Psoas muscle (tissue), 8 donors: ENCODE measurements around the gene SYVN1. TPM values are rescaled to one million over a fixed set of nuclear protein-coding genes. Genes with fewer than 3 reads are reported as not detected.

ENCODE experiments used
- ATAC-seq, 4 donors: fragments of 200-7000 bp; cut with Tn5 transposase; one replicate each; pipeline ENCODE4 v1.9.1; 2020; ENCODE audit warnings: moderate library complexity in 3 of 4, mild to moderate bottlenecking in 2 of 4
- DNase-seq, 2 donors: peaks; one replicate each; pipeline ENCODE4 v3.0.0-alpha.2; 2020
- H3K27ac ChIP-seq: fragments of 200-600 bp; one replicate; pipeline ENCODE4 v1.8.0; 2022
- H3K27me3 ChIP-seq, 3 donors: fragments of 200-600 bp in 1 of 3; one replicate each; pipeline versions ENCODE4 v1.6.1 to v1.8.0; 2013 to 2022; ENCODE audit warnings: low read length in 2 of 3, mild to moderate bottlenecking in 2 of 3, moderate library complexity in 1 of 3; ENCODE audit not compliant: insufficient read depth in 3 of 3
- H3K36me3 ChIP-seq, 2 donors: fragments of 200-600 bp in 1 of 2; one replicate each; pipeline versions ENCODE4 v1.6.1 to v1.8.0; 2013 to 2022; ENCODE audit warnings: low read depth in 1 of 2, mild to moderate bottlenecking in 1 of 2, moderate library complexity in 1 of 2; ENCODE audit not compliant: insufficient read depth in 1 of 2
- H3K4me1 ChIP-seq: fragments of 200-600 bp; one replicate; pipeline ENCODE4 v1.8.0; 2022
- H3K4me3 ChIP-seq: fragments of 200-600 bp; one replicate; pipeline ENCODE4 v1.8.0; 2022; ENCODE audit warnings: mild to moderate bottlenecking
- H3K9me3 ChIP-seq: fragments of 200-600 bp; one replicate; pipeline ENCODE4 v1.8.0; 2022
- WGBS, 3 donors: extraction: QIAGEN DNeasy Blood & Tissue Kit; methylation state at CpG; one replicate each; pipeline versions ENCODE4 v1.1.6 to v1.1.7; 2013; 5-methylcytosine and 5-hydroxymethylcytosine counted together
- intact Hi-C, 2 donors: fragments of 100-400 bp; cut with DNase I; formaldehyde crosslinking; loops; one replicate each; pipeline versions ENCODE4 v1.11.0 to v1.14.2; 2022
- polyA plus RNA-seq, 3 donors: library from polyadenylated mRNA; stranded (reverse); fragments of 200-250 nt; gene quantifications; one replicate each; pipeline ENCODE4 v1.2.3, GENCODE V29; 2013
- total RNA-seq, 4 donors: library from RNA; stranded (reverse); fragmentation: NEBNext Ultra II Directional in 2 of 4; extraction: Animal tissue kit (Norgen Biotek cat#: 25700) in 2 of 4; gene quantifications; one replicate each; pipeline versions ENCODE4 v1.2.1 to v1.2.4, GENCODE V29; 2021 to 2023
- TF ChIP-seq, protein P1 (sequence below): fragments of 200-600 bp; IDR thresholded peaks from one replicate; pipeline ENCODE4 v1.8.0; 2022; ENCODE audit warnings: antibody characterized with exemption
- donor health status: healthy with polysubstance abuse.
- donor health status: DM: no; HTN: no; CAD: no; lungs with moderate emphysema.
- donor health status: Bipolar disorder and iron deficiency.
- donor health status: healthy.
- donor health status: DM: yes; HTN: yes; CAD: no.
- donor health status: DM: no; HTN: no; CAD: no.
- donor health status: DM: no; HTN: no; CAD: no.
- donor health status: DM: yes; HTN: yes; CAD: no.

SYVN1 gene
- total and polyA plus RNA-seq, 7 donors, result 20.2 to 56.1 (median 29.3) TPM

DNA sequence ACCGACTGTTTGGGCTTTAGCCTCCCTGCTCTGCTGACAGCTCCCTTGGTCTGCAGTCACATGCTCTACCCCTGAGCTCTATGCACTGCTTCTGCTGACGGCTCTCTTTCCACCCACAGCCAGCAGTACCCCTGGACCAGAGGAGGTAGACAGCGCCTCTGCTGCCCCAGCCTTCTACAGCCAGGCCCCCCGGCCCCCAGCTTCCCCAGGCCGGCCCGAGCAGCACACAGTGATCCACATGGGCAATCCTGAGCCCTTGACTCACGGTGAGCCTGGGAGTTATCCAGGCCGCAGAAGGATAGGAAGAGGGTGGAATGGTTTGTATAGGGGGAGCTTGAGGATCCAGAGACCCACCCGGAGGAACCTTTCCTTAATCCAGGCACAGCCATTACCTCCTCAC is 47.5 kb downstream of the SYVN1 start:
- peaks cover 3 to 50% of the 10 kb centered on the region in 2 donors for H3K36me3 ChIP-seq
- TF ChIP-seq, protein P1, sequence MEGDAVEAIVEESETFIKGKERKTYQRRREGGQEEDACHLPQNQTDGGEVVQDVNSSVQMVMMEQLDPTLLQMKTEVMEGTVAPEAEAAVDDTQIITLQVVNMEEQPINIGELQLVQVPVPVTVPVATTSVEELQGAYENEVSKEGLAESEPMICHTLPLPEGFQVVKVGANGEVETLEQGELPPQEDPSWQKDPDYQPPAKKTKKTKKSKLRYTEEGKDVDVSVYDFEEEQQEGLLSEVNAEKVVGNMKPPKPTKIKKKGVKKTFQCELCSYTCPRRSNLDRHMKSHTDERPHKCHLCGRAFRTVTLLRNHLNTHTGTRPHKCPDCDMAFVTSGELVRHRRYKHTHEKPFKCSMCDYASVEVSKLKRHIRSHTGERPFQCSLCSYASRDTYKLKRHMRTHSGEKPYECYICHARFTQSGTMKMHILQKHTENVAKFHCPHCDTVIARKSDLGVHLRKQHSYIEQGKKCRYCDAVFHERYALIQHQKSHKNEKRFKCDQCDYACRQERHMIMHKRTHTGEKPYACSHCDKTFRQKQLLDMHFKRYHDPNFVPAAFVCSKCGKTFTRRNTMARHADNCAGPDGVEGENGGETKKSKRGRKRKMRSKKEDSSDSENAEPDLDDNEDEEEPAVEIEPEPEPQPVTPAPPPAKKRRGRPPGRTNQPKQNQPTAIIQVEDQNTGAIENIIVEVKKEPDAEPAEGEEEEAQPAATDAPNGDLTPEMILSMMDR, result no peak
- WGBS, 3 donors, result 88 to 91% (median 90%) methylated on average over 9 of the region's 9 CpGs
- DNase-seq, result no peak
- intact Hi-C loops, result no loop called here
- ATAC-seq, result no peak
- H3K27ac ChIP-seq, result no peak overlapping the region
- H3K4me3 ChIP-seq, result no peak overlapping the region
- peaks cover 23% of the 10 kb centered on the region for H3K4me1 ChIP-seq
- H3K9me3 ChIP-seq, result no peaks in the 10 kb centered on the region
- H3K27me3 ChIP-seq, result no peaks in the 10 kb centered on the region

DNA sequence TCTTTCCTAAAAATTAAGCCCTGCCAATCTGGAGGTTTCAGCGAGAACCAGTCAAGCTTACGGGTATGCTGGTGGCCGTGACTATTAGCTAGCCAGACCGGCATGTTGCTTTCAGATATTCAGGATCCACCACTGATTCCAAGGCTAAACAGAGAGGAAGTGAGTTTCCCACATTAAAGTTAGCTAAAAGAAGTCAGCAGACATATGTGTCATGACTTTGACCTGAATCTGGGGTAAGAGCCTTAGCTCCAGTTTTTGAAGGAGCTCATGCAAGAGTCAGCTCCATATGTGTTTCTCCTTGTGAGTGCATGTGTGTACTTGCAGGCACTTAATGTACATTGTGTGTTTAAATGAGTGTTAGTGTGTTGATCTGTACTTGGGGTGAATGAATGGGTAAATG is 48.9 kb downstream of the SYVN1 start:
- H3K9me3 ChIP-seq, result no peaks in the 10 kb centered on the region
- peaks cover 23% of the 10 kb centered on the region for H3K4me1 ChIP-seq
- no peak for DNase-seq
- 86 to 90% (median 86%) methylated on average over 4 of the region's 4 CpGs for WGBS, 3 donors
- TF ChIP-seq, protein P1, result no peak
- H3K27ac ChIP-seq, result no peak overlapping the region
- H3K4me3 ChIP-seq, result peak overlapping the region; percentile 84
- intact Hi-C loops, result loop anchor here in 1 of 2 donors (2.0 kb wide), 1 partner anchor 35 kb away; no protein-coding TSS in a partner anchor
- no peak for ATAC-seq
- peaks cover 3 to 50% of the 10 kb centered on the region in 2 donors for H3K36me3 ChIP-seq
- H3K27me3 ChIP-seq, result no peaks in the 10 kb centered on the region

DNA sequence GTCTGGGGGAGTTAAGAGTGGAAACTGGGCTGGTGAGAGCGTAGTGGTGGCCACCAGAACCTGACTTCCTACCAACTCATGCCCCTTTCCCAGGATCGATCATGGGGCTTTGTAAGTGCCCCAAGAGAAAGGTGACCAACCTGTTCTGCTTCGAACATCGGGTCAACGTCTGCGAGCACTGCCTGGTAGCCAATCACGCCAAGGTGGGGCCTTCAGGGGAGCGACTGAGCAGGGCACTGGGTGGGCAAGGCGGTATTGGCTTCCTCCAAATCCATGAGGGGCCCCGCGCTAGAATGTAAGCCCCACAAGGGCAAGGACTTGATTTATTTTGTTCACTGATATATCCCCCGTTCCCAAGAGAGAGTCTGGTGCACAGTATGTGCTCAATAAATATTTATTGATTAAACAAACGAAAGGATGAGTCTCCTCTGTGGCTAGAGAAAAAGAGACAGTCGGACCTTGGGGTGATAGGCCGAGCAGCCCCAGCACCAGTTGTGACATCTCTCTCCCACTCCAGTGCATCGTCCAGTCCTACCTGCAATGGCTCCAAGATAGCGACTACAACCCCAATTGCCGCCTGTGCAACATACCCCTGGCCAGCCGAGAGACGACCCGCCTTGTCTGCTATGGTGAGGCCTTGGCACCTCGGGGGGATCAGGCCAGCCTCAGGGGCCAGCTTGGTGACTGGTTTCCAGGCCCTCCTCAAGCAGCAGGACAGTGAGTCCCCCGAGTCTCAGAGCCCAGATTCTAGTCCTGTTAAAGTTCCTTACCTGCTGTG is 49.5 kb downstream of the SYVN1 start:
- peak in 1 of 4 donors; percentile 8 for ATAC-seq
- intact Hi-C loops, result loop anchor here (1.0 to 5.0 kb wide), 3 partner anchors 12 to 42 kb away; partner anchors contain the start of genes SAC3D1 (in 2 of the 2) and VPS51 (in 1 of the 2)
- Histone ChIP-seq H3K27me3 (no peaks in the 10 kb centered on the region), H3K4me3 (peak overlapping the region; percentile 84), H3K36me3 (peaks cover 3 to 49% of the 10 kb centered on the region in 2 donors), H3K4me1 (peaks cover 23% of the 10 kb centered on the region), H3K27ac (peak overlapping the region; percentile 88), H3K9me3 (no peaks in the 10 kb centered on the region)
- TF ChIP-seq, protein P1, result no peak
- WGBS, 3 donors, result 42 to 44% (median 43%) methylated on average over 23 of the region's 23 CpGs
- DNase-seq, result no peak

DNA sequence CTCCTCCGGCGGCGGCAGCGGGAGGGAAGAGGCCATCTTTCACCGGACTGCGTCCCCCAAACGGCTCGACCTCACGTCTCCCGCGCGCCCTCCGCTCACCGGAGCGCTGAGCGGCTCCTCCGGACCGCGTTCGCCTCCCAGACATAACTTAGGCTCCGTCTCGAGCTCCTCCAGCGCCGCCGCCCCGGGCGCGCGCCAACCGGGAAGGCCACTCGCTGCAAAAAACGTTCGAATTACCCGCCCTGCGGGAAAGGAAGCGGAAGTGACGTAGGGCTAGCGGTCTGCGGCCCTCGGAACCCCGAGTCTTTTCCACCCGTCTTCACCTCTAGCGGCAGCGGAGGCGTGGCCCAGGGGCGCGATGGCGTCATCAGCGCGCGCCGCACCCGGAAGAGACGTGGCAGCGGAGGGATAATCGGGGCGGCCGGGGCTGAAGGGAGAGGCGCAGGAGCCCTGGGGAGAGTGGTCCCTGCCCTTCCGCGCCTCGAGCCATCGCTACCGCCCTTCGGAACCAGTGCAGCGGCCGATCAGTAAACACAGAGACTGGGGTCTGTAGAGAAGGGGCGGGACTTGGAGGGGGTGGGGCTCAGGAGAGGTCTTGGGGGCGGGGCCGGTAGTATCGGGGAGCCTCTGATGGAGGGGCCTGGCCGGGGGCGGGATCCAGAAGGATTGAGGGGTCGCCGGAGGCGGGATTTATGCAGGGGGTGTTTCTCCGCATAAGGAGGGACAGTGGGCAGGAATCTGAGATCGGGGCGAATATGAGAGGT is 50.3 kb downstream of the SYVN1 start, which contains the start of the genes CDCA5 and ZFPL1:
CDCA5 (minus strand) TSS at position 207 of the 764 bp plus-strand sequence; CDS start at position 145, 62 bp downstream.
ZFPL1 (plus strand) TSS at position 389 of the 764 bp plus-strand sequence. CDS start 477 bp downstream, outside the sequence.
- peak within 1 kb of the TSS; percentile 84 for H3K4me3 ChIP-seq
- peaks cover 23% of the 10 kb centered on the region for H3K4me1 ChIP-seq
- DNase-seq (peak; percentile 96 to 97), ATAC-seq (peak; percentile 97 to 99 (median 99))
- no peaks in the 10 kb centered on the region for H3K27me3 ChIP-seq
- peaks cover 3 to 41% of the 10 kb centered on the region in 2 donors for H3K36me3 ChIP-seq
- WGBS, 3 donors, result 1% methylated on average over 56 to 79 of the region's 79 CpGs
- no peaks in the 10 kb centered on the region for H3K9me3 ChIP-seq
- peak within 1 kb of the TSS; percentile 88 for H3K27ac ChIP-seq
- intact Hi-C loops, result loop anchor here (1.0 to 5.0 kb wide), 3 partner anchors 12 to 42 kb away; partner anchors contain the start of genes SAC3D1 (in 2 of the 2) and VPS51 (in 1 of the 2)
- TF ChIP-seq, protein P1, result no peak
